ENCODE measurements around the gene MIS18BP1.
"Not testable (repeated sequence)": the region's sequence is repeated elsewhere in the genome, so short reads cannot be mapped to it uniquely, and the experiment has no call there.

Gene MIS18BP1

DNA sequence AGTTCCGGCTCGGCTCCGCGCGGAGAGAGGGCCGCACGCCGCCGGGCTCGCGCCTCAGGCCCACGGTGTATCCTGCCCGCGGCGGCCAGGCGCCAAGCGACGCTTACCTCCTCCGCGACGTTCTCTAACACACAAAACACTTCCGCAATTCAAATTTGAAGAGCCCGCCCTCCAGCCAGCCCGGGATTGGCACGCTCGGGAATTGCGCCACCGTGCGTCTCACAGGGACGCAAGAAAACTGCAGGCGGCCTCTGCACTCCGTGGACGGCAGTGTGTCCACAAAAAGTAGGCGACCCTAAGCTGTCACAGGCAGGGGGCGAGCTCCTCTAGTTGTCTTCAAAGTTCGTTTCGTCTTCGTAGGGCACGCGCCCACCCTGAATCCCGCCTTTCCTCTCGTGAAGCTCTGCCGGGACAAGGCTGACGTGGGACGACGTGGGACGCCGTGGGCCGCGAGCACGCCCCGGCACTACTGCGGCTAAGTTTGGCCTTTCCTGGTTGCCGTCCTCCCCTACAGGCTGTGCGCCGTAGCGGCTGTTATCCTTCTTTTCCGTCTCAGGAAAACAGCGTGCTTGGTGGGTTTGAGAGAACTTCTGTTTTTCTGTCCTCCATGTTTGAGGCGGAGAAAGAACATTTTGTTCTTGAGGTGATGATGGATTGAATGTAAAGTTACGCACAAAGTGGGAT lies at the start of gene MIS18BP1:
Gene MIS18BP1, minus strand, starts transcription at position 133 of the 684 bp plus-strand sequence. CDS start 5,916 bp downstream, outside the sequence.
- peak; percentile 99 for DNase-seq

DNA sequence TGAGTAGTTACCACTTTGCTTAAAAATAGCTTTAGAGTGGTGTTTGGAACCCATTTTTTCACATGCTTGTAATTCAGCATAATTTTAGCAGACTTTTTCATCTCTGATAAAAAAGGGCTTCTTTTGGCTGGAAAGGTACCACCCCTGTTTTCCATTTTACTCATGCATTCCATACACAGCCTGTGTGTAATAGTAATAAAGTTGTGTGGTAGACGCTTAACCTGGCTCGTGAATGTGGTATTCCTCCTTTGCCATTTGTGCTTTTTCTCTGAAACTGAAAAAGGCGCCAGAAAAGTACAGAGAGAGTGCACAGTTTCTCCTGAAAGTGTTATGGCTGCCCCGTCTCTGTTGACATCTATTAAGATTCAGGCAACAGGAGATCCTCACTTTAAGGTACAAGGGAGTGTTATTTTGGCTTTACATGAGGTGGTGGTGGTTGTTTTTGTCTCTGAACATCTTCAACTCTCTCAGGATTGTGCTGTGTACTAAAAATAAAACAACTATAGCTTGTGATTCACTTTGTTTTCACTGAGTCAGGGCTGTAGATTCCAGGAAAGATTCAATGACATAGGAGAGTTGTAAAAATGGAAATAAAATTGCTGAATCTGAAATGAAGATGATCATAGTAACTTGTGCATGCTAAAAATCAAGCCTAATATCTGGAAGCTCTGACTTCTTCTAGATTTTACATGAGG lies 45.6 kb upstream of the MIS18BP1 start:
- DNase-seq, result no peak

DNA sequence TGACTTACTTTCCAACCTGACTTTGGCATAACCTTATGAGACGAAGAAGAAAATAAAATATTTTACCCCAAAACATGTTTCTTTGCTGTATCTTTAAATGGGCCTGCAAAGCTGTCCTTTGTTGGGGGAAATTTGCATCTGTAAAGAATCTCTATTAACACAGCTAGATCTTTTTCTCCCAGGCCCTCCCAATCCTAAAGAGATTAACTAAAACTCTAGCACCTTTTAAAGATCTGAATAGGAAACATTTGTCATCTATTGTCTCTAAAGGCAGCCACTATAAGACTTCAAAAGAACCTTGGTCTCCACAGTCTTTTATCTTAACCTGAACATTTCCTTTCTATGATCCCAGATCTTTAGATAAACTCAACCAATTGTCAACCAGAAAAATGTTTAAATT lies 41.8 kb upstream of the MIS18BP1 start:
- not testable (repeated sequence) for DNase-seq

DNA sequence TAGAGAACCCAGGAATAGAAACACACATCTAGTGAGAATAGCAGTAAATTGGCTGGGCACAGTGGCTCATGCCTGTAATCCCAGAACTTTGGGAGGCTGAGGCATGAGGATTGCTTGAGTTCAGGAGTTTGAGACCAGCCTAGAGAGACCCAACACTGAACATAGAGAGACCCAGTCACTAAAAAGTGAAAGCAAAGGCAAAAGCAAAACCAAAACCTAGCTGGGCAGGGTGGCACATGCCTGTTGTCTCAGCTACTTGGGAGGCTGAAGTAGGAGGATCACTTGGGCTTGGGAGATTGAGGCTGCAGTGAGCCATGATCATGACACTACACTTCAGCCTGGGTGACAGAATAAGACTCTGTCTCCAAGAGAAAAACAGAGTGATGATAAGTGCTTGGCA lies 37.5 kb upstream of the MIS18BP1 start:
- no peak for DNase-seq

DNA sequence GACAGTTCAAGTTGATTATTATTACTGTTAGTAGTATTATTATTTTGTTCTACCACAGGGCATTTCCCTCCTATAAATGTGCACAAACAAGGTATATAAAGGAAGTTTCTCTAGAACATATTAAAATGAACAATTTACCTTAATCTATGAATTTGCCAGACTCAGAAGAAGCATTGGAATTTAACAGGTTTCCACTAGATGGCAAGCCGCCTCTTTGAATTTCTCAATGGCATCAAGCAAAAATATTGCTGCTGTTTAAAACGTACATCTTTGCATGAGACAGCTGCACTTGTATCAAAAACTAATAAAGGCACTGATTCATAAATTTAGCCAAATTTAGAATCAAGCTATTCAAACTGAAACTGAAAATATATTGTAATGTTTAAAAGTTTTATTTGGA lies 34.6 kb upstream of the MIS18BP1 start:
- DNase-seq, result peak; percentile 5

DNA sequence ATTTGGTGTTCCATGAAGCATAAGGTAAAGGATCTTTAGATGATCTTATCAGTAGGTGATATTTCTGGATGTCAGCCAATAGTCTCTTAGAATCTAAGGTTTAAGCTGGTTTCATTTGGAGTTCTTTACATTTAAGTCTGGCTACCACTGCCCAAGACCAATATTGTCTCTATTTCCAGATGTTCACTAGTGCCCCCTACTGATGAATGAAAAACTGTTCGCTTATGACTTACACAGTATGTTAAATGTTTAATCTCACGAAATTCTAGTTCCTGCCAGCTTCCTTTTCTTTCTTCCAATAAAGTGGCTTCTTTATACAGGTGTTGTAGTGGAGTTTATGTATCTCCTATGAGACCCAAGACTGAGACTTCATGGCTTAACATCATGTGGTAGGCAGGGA lies 31.8 kb upstream of the MIS18BP1 start:
- peak; percentile 25 for DNase-seq

DNA sequence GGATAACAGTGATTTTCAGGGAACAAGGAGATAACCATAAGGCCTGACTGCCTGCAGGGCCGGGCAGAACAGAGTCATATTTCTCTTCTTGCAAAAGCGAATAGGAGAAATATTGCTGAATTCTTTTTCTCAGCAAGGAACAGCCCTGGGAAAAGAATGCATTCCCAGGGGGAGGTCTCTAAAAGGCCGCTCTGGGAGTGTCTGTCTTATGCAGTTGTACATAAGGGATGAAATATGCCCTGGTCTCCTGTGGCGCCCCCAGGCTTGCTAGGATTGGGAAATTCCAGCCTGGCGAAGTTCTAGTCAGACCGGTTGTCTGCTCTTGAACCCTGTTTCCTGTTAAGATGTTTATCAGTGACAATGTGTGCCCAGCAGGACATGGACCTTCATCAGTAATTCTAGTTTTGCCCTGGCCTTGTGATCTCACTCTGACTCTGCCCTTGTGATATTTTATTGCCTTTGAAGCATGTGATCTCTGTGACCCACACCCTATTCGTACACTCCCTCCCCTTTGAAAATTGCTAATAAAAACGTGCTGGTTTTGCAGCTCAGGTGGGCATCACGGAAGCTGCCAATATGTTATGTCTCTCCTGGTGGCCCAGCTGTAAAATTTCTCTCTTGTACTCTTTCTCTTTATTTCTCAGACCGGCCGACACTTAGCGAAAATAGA lies 28.9 kb upstream of the MIS18BP1 start:
- DNase-seq, result not testable (repeated sequence)

DNA sequence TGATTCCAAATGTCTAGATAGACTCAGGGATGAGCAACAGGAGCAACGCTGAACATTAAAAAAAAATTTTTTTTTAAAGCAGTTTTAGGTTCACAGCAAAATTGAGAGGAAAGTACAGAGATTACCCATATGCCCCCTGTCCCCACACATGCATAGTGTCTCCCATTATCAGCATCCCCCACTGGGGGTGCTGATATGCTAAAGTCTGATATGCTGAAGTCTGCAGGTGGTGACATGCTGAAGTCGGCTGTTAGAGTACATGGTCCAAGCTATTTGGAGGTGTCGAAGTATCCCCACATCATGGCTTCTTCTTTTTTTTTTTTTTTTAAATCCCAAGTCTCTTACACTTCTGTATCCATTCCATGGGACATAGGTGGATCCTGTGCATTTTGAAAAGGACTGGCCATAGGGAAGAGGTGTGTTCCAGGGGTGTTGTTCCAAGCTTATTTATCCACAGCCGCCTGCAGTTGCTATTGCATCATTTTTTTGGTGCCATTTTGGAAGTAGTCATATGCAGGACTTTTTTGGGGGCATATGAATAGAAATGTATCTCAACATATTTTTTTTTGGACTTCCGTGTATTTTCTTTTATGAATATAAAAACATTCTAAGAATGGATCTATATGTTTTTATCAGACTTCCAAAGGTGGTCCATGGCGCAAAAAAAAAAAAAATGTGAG lies 19.0 kb upstream of the MIS18BP1 start:
- peak; percentile 13 for DNase-seq

DNA sequence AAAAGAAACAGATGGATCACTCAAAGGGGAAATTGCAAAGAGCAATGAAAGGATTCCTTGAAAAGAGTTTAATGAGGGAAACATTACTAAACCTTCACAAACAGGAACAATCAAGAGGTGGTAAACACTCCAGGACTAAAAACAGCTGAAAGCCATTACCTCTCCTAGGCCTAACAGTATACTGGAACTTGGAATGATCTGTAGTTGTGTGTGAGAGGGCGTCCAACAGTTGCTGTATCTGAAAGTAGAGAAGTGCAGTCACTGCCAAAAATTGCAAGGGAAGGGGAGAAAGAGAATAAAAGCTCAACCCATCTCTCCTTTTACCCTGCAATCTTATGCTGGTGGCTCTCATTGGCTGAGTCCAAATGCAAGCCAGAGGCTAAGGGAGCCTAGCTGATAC lies 17.0 kb upstream of the MIS18BP1 start:
- no peak for DNase-seq

DNA sequence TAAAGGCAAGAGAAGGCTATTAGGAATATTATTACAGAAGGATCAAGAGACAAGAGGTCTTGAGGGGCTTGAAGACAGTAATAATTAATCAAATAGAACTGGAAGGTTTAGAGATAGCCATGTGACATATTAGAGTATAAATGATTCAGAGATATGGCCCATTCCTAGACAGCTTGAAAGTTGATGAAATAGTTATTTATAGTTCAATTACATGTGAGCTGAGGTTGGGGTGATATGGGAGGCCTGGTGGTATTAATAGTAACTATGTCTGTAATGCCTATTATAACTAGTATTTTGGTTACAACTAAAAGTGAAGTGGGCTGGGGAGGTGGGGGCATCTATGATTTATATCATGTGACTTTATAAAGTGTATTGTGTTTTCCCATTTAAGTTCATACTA lies 14.1 kb upstream of the MIS18BP1 start:
- no peak for DNase-seq

DNA sequence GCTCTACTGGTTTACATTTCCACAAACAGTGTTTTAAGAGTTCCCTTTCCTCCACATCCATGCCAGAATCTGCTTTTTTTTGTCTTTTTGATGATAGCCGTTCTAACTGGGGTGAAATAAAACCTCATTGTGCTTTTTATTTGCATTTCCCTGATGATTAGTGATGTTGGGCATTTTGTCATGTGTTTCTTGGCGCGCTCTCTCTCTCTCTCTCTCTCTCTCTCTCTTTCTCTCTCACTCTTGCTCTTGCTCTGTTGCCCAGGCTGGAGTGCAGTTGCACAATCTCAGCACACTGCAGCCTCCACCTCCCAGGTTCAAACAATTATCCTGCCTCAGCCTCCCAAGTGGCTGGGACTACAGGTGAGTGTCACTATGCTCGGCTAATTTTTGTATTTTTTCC lies 9.6 kb upstream of the MIS18BP1 start:
- no peak for DNase-seq

DNA sequence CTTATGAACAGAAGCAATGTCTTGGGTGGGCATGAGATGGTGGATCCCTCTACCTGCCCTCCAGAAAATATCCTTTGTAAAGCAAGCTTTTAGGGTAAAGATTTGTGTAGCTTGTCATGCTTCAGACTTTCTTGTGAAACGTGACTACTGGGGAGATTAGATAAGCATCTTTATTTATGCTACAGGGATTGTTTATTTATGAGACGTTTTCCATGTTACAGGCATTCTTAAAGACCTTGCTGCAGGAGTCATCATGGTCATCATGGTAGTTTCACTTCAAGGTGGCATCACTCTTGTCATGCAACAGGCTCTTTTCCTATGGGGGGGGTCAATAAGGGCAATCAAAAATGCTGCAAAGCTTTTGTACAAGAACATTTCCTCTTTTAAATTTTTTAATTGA lies 8.2 kb upstream of the MIS18BP1 start:
- no peak for DNase-seq

DNA sequence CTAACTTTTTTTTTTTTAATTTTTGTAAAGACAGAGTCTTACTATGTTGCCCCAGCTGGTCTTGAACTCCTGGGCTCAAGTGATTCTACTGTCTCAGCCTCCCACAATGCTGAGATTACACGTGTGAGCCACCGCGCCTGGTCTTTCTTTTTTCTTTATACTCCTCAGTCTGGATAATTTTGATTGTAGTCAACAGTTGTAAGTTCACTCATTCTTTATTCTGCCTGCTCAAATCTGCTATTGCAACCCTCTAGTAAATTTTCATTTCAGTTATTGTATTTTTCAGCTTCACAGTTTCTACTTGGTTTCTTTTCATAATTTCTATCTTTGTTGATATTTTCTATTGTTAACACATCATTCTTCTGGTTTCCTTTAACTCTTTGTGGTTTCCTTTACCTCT lies 5.8 kb upstream of the MIS18BP1 start:
- no peak for DNase-seq

DNA sequence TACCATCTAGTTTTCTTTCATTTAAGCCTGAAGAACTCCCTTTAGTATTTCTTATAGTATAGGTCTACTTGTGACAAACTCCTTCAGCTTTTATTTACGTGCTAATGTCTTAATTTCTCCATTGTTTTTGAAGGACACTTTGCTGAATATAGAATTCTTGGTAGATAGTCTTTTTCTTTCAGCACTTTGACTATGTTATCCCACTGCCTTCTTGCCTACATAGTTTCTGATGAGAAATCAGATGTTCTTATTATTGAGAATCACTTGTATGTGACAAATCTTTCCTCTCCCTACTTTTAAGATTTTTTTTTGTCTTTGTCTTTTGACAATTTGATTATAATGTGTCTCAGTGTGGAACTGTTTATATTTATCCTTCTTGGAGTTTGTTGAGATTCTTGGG lies 5.1 kb upstream of the MIS18BP1 start:
- DNase-seq, result peak; percentile 15

DNA sequence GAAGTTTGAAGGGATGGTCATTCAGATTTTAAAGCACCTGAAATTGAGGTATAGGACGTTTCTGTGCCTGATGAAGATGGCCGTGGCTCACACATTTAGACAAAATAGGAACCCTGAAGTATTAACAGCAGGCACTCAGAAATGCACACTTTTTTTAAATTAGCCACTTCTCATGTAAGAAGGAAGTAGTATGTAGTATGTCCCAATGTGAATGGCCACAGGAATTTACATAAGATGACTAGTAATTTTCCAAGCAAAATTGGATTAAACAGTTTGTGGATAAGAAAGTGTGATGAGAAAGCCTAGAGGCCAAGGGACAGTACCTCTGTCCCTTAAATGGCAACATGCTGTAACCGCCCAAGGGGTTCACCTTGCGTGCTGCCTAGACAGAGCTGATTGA lies 1.8 kb upstream of the MIS18BP1 start:
- peak; percentile 23 for DNase-seq

DNA sequence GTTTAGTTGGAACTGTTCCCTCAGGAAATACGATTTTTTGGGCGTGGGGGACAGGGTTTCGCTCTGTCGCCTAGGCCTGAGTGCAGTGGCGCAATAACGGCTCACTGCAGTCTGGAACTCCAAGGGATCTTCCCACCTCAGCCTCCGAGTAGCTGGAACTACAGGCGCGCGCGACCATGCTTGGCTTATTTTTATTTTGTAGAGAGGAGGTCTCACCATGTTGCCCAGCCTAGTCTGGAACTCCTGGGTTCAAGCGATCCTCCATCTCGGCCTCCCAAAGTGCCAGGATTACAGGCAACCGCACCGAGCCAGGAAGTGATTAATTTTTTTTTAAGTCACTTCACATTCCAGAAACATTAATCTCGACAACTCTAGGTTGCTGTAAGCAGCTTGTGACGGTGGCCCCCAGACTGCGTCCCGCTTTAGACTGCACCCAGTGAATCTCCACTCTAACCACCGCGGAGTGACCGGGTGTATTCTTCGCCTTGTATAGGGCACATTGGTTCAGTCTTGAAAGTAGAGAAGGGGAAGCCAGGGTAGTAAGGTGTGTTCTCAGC lies 830 bp upstream of the MIS18BP1 start:
- peak; percentile 17 for DNase-seq

DNA sequence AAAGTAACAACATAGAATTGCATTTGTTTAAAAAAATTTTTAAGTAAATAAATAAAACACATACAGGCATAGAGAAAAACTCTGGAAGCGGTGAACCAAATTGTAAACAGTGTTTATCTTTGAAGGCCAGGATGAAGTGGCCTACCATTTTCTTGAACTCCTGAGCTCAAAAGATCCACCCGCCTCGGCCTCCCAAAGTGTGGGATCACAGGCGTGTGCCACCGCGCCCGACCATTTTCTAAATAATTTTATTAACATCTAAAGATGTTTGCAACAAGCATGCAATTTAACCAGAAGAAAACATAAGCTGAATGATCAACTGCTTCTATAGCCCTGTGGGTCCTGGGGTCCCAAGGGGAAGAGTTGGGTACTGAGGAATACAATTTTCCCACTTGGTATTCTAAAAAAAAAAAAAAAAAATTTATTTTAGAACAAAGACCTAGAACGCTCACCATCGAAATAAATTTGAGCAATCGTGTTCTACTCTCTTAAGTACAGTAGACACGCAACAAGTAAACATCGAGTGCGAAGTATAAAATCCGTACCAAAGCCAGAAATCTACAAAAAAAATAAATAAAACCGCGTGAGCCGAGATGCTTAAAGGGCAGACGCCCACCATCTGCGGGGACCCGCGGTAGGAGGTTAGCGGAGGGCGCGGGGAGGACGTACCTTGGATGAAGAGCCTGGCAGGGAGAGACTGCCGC lies 484 bp downstream of the MIS18BP1 start:
- DNase-seq, result peak; percentile 70

DNA sequence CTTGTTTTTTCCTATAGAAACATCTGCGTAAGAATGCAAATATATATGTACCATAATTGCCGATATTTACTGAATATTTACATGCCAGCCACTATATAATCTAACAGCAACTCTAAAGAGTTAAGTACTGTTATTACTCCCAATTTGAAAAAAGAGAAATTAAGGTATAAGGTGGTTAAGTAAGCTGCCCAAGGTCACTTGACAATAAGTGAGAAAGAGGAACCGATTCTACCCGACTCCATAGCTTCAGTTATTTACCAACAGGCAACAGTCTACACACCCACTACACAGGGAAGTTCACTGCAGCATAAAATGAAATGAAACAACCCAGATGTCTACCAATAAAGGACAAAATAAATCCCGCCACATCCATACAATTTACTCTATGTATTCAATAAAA lies 1.1 kb downstream of the MIS18BP1 start:
- peak; percentile 85 for DNase-seq

DNA sequence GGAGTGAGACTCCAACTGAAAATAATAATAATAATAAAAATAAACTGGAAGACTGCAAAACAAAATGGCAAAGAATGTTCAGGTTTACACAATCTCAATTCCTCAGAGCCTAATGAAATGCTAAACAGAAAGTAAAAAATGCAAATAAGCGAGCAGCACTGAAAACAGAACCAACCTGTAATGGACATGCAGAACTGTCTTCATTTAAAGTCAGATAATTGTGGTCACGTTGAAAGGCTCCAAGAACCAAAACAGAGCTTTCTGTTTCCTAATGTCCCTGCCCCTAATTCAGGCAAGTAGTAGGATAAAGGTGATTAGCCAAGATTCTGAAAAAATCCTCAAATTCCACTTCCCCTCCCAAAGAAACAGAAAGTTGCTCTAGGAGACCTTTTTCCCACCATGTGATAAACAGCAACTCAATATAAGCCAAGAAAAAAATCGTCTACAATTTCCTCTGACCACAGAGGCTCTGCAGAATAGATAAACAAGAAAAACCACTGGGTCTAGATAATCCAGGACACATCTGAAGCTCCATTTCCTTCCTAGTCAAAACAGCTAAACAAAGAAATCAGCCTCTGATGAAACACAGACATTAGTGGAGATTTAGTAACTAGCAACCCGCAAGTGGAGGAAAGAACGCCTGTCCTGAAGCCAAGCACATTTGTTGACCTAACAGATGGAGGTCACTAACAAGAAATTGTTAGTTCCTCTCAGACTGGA lies 3.0 kb downstream of the MIS18BP1 start:
- DNase-seq, result peak; percentile 95

DNA sequence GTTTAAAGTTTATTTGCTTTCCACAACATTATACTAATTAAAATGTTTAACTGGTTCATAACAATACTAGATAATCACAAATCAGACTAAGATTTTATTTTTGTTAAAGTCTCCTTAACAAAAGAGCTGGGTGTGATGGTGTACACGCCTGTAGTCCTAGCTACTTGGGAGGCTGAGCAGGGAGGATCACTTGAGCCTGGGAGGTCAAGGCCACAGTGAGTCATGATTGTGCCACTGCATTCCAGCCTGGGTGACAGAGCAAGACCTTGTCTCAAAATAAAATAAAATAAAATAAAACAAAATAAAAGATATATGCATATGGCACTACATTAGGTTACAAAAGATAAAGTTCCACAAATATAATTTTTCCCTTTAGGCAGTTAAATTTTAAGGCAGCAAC lies 5.6 kb downstream of the MIS18BP1 start:
- peak; percentile 12 for DNase-seq

DNA sequence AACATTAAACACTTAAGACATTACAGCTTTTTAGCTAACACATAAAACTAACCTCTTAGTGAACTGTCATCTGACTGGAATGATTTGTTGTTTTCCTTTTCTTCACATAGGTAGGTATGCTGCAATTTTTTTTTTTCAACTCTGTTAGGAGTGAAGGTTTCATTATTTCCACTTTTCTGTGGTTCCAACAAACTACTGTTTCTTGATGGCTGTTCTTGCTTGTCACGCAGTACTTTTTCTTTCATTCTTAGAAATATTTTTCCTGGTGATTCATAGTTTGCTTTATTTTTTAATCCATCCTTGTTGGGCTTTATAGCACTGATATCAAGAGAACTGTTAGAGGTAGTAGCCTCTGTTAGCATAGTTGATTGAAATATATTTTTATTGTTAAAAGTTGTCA lies 6.3 kb downstream of the MIS18BP1 start:
- peak; percentile 14 for DNase-seq

DNA sequence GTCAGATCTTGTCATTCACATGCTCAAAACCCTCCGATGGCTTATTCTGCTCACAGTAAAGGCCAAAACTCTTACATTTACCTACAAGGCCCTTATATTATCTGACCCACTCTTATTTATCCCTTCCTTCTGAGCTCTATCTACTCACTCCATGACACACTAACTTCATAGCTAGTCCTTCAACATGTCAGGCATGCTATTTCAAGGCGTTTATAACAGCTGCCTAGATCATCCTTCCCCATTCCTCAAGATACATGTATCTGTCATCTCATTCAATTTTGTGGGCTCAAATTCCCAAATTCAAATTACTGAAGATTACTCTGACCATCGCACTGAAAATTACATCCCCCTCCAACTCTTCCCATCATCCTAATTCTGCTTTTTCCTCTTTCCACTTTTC lies 6.9 kb downstream of the MIS18BP1 start:
- no peak for DNase-seq

Data from hematopoietic multipotent progenitor cell treated with erythropoietin and hydrocortisone succinate and interleukin-3 and kit ligand, for 4 days (in vitro differentiated cells).